SIG-M5 (cell line): ENCODE data around the gene THEM4.

ENCODE experiments used
- DNase-seq: peaks from one replicate; lab custom pipeline; 2025; lab: John Stamatoyannopoulos, UW

THEM4 gene

GRCh38 chr1:151909167-151910149, at the start of gene THEM4:
TSS of gene THEM4 (minus strand) at chr1:151909511. CDS start at chr1:151909458, 53 bp downstream.
- DNase-seq = peak; percentile 66

DNA sequence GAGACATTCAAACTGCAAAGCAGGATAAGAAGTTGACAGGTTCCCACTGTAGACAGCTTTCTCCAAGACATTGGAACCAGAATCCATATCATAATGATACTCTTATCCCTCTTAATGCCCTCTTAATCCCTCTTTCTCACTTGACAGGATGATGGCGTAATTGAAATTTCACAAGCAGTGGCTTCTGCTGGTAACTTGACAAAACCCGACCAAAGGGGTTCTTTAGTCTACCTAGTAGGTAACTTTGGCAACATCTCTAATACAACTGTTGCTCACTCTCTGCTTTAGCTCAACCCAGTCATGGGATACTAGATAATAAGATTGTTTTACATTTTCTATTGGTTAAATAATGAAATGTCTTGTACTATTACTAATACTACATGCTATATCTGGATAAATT, 49.6 kb upstream of the THEM4 start:
- DNase-seq = no peak

DNA sequence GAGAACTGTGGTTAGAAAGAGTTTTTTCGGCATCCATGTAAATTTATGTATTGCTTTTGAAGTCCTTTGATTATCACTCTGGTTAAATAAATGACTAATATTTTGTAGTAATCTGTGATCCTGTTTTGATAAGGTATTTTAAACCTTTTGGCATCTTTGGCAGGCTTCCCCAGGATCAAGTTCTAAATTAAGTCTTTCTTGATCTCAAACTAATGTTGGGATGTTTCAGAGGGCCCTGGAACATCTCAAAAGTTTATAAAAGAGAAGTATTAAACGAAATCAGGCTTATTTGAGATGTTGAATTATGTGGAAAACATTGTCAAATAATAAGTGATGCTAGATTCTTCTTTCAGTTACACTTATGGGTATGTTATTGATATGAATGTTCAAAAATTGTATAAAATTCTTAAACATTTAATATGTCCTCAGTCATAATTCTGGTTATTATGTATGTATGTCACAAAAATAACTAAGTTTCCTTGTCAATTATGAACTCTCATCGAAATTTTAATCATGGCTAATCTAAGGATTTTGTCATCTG, 47.7 kb upstream of the THEM4 start:
- DNase-seq = no peak

- DNase-seq = no peak
Measured at GRCh38 chr1:151953409-151954094, 44.2 kb upstream of the THEM4 start.

GRCh38 chr1:151952811-151953210, 43.5 kb upstream of the THEM4 start:
- no peak for DNase-seq

DNA sequence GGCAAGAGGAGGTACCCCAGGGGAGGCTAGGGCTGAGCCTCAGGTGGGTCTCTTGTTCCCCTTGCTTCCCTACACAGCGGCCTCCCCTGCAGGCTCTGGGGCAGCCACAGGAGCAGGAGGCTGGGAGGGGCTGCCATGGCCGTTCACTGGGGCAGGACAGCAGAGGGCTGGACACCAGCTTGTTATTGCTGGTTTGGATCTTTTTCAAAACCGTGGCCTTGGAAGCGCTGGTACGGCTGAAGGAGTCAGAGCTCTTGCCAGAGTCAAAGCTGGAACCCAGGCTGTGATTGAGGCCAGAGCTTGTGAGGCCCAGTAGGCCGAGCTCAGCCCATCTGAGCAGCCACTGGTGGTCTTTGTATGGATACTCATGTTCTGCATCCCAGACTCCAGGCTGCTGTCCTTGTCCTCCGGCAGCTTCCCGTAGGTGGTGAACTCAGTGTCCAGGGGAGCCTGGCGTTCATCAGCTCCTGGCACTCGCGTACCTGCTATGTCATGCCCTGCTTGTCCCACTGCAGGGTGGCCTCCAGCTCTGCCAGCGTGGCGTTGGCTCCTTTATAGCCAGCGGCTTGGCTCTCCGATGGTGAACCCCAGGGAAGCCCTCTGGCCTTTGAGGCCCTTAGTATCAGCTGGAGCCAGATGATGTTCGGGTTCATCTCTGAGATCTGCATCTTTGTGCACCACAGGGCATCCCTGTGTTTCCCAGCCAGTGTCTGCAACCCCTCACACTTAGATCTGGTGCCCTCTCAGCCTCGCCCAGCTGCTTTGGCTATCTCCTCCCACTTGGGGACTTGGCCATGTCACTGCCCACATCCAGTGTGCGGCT, 40.3 kb upstream of the THEM4 start:
- no peak for DNase-seq

- DNase-seq = no peak
Measured at GRCh38 chr1:151948506-151948905, 39.2 kb upstream of the THEM4 start.

- no peak for DNase-seq
Measured at GRCh38 chr1:151947140-151947539, 37.8 kb upstream of the THEM4 start.

- DNase-seq = peak; percentile 92
Measured at GRCh38 chr1:151945725-151946722, 36.7 kb upstream of the THEM4 start.

- DNase-seq = no peak
Measured at GRCh38 chr1:151944857-151945575, 35.7 kb upstream of the THEM4 start.

DNA sequence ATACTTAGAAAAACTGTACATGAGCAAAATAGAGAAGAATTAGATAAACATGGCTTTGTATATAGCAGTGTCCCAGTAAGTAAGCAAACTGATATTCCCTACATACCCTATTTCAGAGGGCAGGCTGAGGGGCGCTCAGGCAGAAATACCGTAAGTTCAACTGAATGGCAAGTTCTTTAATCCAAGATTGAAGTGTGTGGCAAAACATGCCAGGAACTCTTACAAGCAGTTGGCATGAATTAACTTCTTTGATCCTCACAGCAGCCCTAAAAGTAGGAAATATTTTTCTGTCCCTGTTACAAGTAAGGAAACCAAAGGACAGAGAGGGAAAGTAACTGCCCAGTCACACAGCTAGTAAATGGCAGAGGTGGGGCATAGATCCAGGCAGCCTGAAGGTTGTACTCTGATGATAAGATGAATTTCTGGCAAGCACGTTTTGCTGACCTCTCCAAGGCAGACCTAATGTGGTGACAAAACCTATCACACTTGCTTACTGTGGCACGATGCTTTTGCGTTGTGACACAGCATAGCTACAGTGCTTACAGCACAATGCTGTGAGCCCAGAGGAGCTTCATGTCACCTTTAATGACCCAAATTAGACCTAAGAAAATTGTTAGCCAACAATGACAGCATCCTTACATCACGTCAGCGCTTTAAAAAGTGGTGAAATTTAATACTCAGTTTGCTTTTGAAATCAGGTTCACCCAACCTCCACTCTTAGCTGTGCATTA, 35.0 kb upstream of the THEM4 start:
- DNase-seq = no peak

GRCh38 chr1:151943591-151943990, 34.3 kb upstream of the THEM4 start:
- DNase-seq = no peak

DNA sequence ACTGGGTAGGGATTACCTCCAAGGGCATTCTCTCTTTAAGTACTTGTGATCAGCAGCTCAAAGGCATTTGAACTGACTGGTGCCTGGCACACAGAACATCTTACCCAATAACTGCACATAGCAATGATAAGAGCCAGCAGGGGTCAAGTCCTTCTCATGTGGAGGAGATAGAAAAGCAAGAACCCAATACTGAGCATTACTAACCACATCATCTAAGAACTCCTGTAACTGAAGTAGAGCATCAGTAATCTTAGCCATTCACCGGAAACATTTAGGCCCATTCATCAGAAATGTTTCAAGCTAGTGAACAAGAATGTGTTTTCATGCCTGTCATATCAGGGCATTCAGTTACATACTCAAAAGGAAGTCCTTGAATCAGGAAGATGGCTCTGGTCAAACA, 33.6 kb upstream of the THEM4 start:
- no peak for DNase-seq

GRCh38 chr1:151940541-151940940, 31.2 kb upstream of the THEM4 start:
- DNase-seq = no peak

GRCh38 chr1:151939779-151940178, 30.5 kb upstream of the THEM4 start:
- DNase-seq = no peak

DNA sequence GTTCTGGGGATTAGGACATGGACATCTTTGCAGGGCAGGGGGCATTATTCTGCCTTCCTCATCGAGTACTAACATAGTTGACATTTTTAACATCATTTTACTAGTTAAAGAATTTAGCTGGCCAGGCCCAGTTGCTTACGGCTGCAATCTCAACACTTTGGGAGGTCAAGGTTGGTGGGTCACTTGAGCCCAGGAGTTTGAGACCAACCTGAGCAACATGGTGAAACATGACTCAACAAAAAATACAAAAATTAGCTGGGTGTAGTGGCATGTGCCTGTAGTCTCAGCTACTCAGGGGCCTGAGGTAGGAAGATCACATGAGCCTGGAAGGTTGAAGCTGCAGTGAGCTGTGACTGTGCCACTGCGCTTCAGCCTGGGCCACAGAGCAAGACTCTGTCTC, 29.8 kb upstream of the THEM4 start:
- no peak for DNase-seq

- DNase-seq = no peak
Measured at GRCh38 chr1:151936653-151937052, 27.3 kb upstream of the THEM4 start.

GRCh38 chr1:151935894-151936602, 26.7 kb upstream of the THEM4 start:
- DNase-seq = no peak

DNA sequence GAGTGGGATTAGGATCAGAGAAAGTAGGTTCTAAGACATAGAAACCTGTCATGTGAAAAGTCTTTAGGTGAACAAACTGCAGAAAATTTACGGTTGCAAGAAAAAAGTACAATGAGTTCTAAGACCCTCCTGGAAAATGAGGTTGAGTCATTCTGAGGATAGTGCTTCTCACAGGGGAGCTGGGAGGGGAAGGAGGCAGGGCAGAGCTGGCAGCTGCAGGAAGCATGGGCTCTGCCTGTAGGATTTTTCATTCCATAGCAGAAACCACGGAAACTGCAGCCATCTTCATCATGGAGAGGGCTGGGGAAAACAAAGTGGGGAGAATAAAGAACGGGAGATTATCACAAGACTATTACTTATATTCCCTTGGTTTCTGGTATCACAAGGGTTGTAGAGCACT, 25.8 kb upstream of the THEM4 start:
- DNase-seq = no peak
